Keratinocyte (primary cell): ENCODE data around the gene CDC23. TPM values are rescaled to one million over a fixed set of nuclear protein-coding genes. Genes with fewer than 3 reads are reported as not detected.

ENCODE experiments used
- DNase-seq: peaks from one replicate; pipeline ENCODE4 v3.0.0-alpha.2; 2011; ENCODE audit warnings: low read depth, missing footprints, low spot score
- FAIRE-seq: peaks from 2 replicates; lab custom pipeline; 2011; peaks lifted over from hg19 to GRCh38; lab: Jason Lieb, UNC
- H2AFZ ChIP-seq: 2 replicates; pipeline ENCODE4 v1.6.0; 2012; ENCODE audit warnings: low read length, control low read depth, inconsistent platforms; ENCODE audit not compliant: control insufficient read depth
- H3K27ac ChIP-seq: 2 replicates; pipeline ENCODE4 v1.5.1; 2011; ENCODE audit warnings: low read length; ENCODE audit not compliant: control insufficient read depth, insufficient read depth
- H3K27me3 ChIP-seq: 3 replicates; pipeline ENCODE4 v1.6.0; 2011; ENCODE audit warnings: low read length; ENCODE audit not compliant: control insufficient read depth, insufficient read depth; ENCODE audit errors: extremely low read depth
- H3K36me3 ChIP-seq, 2 experiments: 2 replicates in 1 of 2; 3 replicates in 1 of 2; pipeline ENCODE4 v1.5.1; 2011; ENCODE audit warnings: low read length in 2 of 2, mild to moderate bottlenecking in 1 of 2; ENCODE audit not compliant: control insufficient read depth in 2 of 2, insufficient read depth in 2 of 2; ENCODE audit errors: extremely low read depth in 1 of 2
- H3K4me1 ChIP-seq: 3 replicates; pipeline ENCODE4 v1.5.1; 2011; ENCODE audit warnings: low read length; ENCODE audit not compliant: control insufficient read depth, insufficient read depth; ENCODE audit errors: extremely low read depth
- H3K4me2 ChIP-seq: 3 replicates; pipeline ENCODE4 v1.6.0; 2011; ENCODE audit warnings: low read depth, low read length; ENCODE audit not compliant: control insufficient read depth, insufficient read depth; ENCODE audit errors: extremely low read depth
- H3K4me3 ChIP-seq, 3 experiments: fragments of 200-600 bp in 1 of 3; sonication (generic) in 1 of 3; 2 replicates in 2 of 3; 3 replicates in 1 of 3; pipeline ENCODE4 v1.5.1; 2011 to 2016; ENCODE audit warnings: low read length in 3 of 3, mild to moderate bottlenecking in 3 of 3, control low read depth in 2 of 3, inconsistent platforms in 1 of 3, low read depth in 1 of 3, mixed read lengths in 1 of 3, mixed run types in 1 of 3, moderate library complexity in 1 of 3; ENCODE audit not compliant: control insufficient read depth in 2 of 3, insufficient read depth in 2 of 3; ENCODE audit errors: extremely low read depth in 1 of 3
- H3K79me2 ChIP-seq: 2 replicates; pipeline ENCODE4 v1.6.0; 2012; ENCODE audit warnings: low read length; ENCODE audit not compliant: control insufficient read depth, insufficient read depth
- H3K9ac ChIP-seq: 3 replicates; pipeline ENCODE4 v1.6.0; 2011; ENCODE audit warnings: low read length; ENCODE audit not compliant: control insufficient read depth, insufficient read depth; ENCODE audit errors: extremely low read depth
- H3K9me1 ChIP-seq: 3 replicates; pipeline ENCODE4 v1.6.0; 2011; ENCODE audit warnings: low read length; ENCODE audit not compliant: control insufficient read depth, insufficient read depth; ENCODE audit errors: extremely low read depth
- H3K9me3 ChIP-seq: 2 replicates; pipeline ENCODE4 v1.5.1; 2012; ENCODE audit warnings: low read depth, low read length; ENCODE audit not compliant: control insufficient read depth
- H4K20me1 ChIP-seq: 3 replicates; pipeline ENCODE4 v1.6.0; 2011; ENCODE audit warnings: low read length; ENCODE audit not compliant: control insufficient read depth, insufficient read depth; ENCODE audit errors: extremely low read depth
- CTCF ChIP-seq, 3 experiments: IDR thresholded peaks in 1 of 3; conservative IDR thresholded peaks in 1 of 3; optimal IDR thresholded peaks in 1 of 3; 2 replicates in 2 of 3; 3 replicates in 1 of 3; pipeline versions ENCODE3 to v1.5.1; 2011; ENCODE audit warnings: low read length in 3 of 3, mild to moderate bottlenecking in 3 of 3, moderate library complexity in 2 of 3, control low read depth in 1 of 3, inconsistent platforms in 1 of 3; ENCODE audit not compliant: insufficient read depth in 2 of 3; ENCODE audit errors: extremely low read depth in 1 of 3
- EZH2 ChIP-seq: IDR thresholded peaks from one replicate; pipeline ENCODE4 v1.6.1; 2012; ENCODE audit warnings: inconsistent platforms, mild to moderate bottlenecking, low read length, moderate library complexity
- dilution Hi-C: fragments of 300-500 bp; cut with MboI; formaldehyde crosslinking; loops from one replicate; pipeline ENCODE4 v1.7.0; 2020; ENCODE audit warnings: low sequenced_read_pairs; ENCODE audit not compliant: extremely low pct_ligation_motif_present
- polyA plus RNA-seq, 5 experiments: library from polyadenylated mRNA; depleted of rRNA in 3 of 5; stranded (reverse) in 3 of 5; stranded (forward) in 1 of 5; unstranded in 1 of 5; fragments of >200 nt; gene quantifications; 1 replicate in 1 of 5; 2 replicates in 3 of 5; 3 replicates in 1 of 5; pipeline versions ENCODE4 v1.2.1 to v1.2.3, GENCODE V29; 2011 to 2012; ENCODE audit warnings: missing spikeins in 2 of 5, low read depth in 1 of 5, low replicate concordance in 1 of 5

CDC23 gene
- polyA plus RNA-seq, 1 donor (not counting 4 experiments of a cell fraction or from before 2014, with no cell fraction given) = 40.2 TPM

GRCh38 chr5:138241688-138242571, 28.8 kb upstream of the CDC23 start:
- H3K79me2 ChIP-seq = no peaks in the 10 kb centered on the region
- peak overlapping the region; percentile 49 for H2AFZ ChIP-seq
- dilution Hi-C loops = no loop called here
- H3K4me3 ChIP-seq = peak overlapping the region; percentile 5 to 61 (median 56)
- no peaks in the 10 kb centered on the region for H3K9me3 ChIP-seq
- H3K4me2 ChIP-seq = peak overlapping the region; percentile 39
- no peaks in the 10 kb centered on the region for H3K9me1 ChIP-seq
- peaks cover 3% of the 10 kb centered on the region for H3K4me1 ChIP-seq
- TF ChIP-seq CTCF (optimal IDR thresholded peaks at IDR 0.05 in 1 of 3, IDR thresholded peaks at IDR 0.05 in 1 of 3, conservative IDR thresholded peaks at IDR 0.05 in 1 of 3; ENCODE audit: extremely low read depth in 1 of 3, insufficient read depth in 2 of 3, low read length in 3 of 3) (no peak), EZH2 (peak; percentile 93)
- no peak overlapping the region for H3K9ac ChIP-seq
- H3K36me3 ChIP-seq = no peaks in the 10 kb centered on the region
- DNase-seq (no peak), FAIRE-seq (no peak)
- no peak overlapping the region for H3K27ac ChIP-seq
- peaks cover 41% of the 10 kb centered on the region for H3K27me3 ChIP-seq
- H4K20me1 ChIP-seq = no peaks in the 10 kb centered on the region

- H3K27ac ChIP-seq = no peak overlapping the region
- no peaks in the 10 kb centered on the region for H3K36me3 ChIP-seq
- no peaks in the 10 kb centered on the region for H3K9me1 ChIP-seq
- TF ChIP-seq CTCF (optimal IDR thresholded peaks at IDR 0.05 in 1 of 3, IDR thresholded peaks at IDR 0.05 in 1 of 3, conservative IDR thresholded peaks at IDR 0.05 in 1 of 3; ENCODE audit: extremely low read depth in 1 of 3, insufficient read depth in 2 of 3, low read length in 3 of 3) = no peak
- no peak for TF ChIP-seq EZH2
- no peak overlapping the region for H3K9ac ChIP-seq
- no peak overlapping the region for H3K4me3 ChIP-seq
- H3K9me3 ChIP-seq = no peaks in the 10 kb centered on the region
- peaks cover 41% of the 10 kb centered on the region for H3K27me3 ChIP-seq
- dilution Hi-C loops = no loop called here
- H2AFZ ChIP-seq = no peak overlapping the region
- H3K4me2 ChIP-seq = no peak overlapping the region
- no peaks in the 10 kb centered on the region for H3K79me2 ChIP-seq
- H4K20me1 ChIP-seq = no peaks in the 10 kb centered on the region
- no peak for FAIRE-seq
- no peak for DNase-seq
- peaks cover 3% of the 10 kb centered on the region for H3K4me1 ChIP-seq
Measured at GRCh38 chr5:138240650-138241385, 27.7 kb upstream of the CDC23 start.
